Stimulated activated CD8-positive, alpha-beta memory T cell treated with anti-CD3 and anti-CD28 coated beads, Interleukin-12 subunit alpha, Interleukin-12 subunit beta, amount 100 ng/mL, for 24 hours (primary cell): ENCODE data around the gene FRAS1.
"Not testable (repeated sequence)": the region's sequence is repeated elsewhere in the genome, so short reads cannot be mapped to it uniquely, and the experiment has no call there.

Experiments
- DNase-seq: peaks from one replicate; pipeline ENCODE4 v3.0.0-alpha.2; 2020; ENCODE audit errors: extremely low read depth

FRAS1 gene

DNA sequence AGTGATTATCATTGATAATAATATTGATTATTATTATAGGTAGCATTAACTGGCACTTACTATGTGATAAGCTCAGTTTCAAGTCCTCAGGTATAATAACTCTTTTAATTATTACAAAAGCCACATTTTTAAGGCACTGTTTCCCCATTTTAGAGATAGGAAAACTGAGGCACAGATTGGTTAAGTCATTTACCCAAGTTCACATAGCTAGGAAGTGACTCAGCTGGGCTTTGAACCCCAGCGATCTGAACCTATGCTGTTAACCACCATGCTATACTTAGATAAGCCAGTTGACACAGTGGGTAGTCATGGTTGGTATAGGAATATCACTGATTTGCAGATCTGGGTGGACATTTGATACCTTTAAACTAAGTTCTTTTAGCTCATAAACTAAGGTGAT is 110.4 kb downstream of the FRAS1 start:
- no peak for DNase-seq

DNA sequence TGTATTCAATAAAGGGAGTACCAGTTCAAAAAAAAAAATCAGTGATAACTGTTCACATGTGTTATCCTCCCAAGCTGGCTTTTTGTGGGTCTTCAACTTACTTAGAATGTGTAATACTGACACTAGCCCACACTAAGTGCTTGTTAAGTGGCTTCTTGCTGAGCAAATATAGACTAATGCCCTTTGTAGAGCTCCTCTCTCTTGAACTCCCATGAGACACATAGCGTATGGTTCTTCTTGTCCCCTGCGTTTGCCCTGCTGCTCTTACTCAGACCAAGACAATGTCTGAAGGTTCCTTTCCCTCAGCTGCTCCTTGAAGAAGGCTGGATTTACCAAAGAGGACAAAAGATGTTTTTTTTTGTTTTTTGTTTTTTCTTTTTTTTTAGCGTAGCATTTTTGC is 110.9 kb downstream of the FRAS1 start:
- DNase-seq = no peak

DNA sequence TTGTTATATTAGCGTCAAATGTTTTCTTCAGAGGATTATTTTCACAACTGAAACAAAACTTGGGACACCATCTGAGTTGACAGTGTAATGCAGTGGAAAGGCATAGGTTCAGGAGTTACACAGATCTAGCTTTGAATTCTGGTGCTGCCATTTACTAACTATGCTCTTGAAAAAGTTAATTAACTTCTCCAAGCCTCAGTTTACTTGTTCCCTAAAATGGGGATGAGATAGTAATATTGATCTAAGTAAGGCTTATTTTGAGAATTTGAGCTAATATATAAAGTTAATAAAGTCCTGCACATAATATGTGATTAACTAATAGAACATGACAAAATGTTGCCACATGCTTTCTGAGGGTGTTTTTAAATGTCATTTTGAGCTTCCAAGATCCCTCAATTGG is 112.6 kb downstream of the FRAS1 start:
- DNase-seq = no peak

DNA sequence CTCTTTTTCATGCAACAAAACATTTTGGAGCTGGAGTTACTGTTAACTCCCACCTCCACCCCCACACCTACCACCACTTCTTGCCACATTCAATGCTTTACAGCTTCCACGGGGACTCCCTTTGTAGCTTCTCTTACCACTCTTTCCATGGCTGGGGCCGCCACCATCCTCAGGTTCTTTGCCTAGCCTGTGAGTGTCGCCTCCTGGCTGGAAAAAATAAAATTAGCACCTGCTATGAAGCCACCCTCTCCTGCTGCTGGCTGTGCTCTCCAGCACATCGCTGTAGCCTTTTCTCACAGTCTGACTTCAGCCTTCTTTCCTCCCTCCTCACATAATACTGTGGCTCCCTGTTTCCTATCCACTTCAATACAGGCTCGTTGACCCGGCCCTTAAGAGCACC is 114.4 kb downstream of the FRAS1 start:
- DNase-seq = no peak

DNA sequence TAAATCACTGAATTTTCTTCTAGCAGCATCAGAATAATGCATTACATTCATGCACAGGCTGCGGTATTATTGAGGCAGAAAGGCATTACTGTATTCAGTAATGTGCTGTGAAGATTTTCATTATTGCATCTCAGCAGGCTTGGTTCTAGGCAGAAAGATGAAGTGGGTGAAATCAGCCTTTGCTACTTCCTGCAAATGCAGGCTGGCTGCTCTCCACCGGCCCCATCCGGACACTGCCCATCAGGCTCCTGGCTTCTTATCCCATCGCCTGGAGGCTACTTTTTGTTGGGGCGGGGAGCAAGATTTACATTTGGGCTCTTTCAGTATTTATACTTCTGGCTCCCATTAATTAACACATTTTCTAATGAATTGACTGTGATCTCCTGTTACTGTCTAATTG is 117.8 kb downstream of the FRAS1 start:
- DNase-seq = no peak

DNA sequence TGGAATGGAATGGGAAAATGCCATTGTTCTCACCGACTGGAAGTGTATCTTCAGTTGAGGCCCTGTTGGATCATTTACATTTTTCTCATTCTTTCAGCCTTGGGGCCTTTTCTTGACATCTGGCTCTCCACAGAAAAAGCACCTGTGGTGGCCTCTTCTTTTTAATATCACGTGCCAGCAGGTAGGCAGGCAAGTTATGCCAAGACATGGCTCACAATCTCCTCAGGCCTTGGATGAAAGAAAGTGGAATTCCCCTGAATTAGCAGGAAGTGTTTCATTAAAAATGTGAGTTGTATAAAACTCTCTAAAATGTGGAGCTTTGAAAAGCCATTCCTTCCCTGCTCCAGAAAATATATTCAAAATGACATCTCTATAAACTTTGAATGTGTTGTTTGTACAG is 122.1 kb downstream of the FRAS1 start:
- DNase-seq = no peak

DNA sequence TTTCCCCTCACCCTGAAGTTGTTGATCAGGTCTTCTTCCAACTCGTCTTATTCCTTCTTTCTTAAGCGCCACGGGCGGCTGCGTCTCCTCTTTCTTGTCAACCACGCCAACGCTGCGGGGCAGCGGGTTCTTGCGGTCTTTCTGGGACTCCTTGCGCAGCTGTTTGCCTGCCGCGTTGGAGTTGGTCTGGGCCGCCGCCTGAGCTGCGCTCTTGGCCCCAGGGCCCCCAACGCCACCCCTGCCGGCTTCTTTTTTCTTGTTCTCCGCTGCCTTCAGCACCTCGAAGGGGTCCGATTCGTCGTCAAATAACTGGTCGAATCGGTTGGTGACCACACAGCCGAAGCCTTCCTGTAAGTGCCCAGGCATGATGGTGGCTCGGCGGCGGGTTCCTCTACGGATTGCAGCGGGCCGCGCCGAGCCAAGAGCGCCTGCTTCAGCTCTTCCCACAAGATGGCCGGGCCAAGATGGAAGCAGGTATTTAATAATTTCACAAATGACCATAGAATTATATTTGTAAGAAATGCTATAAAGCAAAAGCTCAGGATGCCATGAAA is 124.6 kb downstream of the FRAS1 start:
- not testable (repeated sequence) for DNase-seq

DNA sequence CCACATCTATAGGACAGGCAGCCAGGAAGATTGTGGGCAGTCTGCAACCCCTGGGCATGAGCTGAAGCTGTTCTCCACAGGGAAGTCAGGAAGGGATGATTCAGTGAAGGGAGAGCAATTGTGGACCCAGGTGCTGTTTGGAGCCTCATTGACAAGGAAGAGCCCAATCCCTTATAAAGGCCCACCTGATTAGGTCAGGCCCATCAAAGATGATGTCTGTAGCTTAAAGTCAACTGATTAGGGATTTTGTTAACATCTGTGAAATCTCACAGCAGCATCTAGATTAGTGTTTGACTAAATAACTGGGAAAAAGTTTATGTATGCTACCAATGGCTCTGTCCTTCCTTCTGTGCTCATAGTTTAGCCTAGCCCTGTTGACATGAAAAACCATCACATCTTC is 127.5 kb downstream of the FRAS1 start:
- DNase-seq = no peak

DNA sequence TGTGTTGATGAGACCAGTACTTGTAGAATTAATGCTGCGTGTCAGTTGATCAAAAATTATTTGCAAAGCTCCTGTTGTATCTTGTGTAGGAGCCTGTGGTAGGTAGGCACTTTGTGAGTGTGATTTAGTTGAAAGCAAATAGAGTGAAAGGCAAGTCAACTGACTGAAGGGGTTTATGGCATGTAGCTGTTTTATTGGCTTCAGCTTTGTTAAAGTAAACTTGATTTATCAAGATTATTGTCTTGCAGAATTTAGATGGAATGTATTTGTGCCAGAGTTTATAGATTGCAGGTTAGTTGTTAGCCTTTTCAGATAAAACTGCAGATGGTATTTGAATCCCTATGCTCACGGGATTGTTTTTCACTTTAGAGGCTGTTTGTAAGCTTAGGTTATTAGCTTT is 128.0 kb downstream of the FRAS1 start:
- DNase-seq = no peak

DNA sequence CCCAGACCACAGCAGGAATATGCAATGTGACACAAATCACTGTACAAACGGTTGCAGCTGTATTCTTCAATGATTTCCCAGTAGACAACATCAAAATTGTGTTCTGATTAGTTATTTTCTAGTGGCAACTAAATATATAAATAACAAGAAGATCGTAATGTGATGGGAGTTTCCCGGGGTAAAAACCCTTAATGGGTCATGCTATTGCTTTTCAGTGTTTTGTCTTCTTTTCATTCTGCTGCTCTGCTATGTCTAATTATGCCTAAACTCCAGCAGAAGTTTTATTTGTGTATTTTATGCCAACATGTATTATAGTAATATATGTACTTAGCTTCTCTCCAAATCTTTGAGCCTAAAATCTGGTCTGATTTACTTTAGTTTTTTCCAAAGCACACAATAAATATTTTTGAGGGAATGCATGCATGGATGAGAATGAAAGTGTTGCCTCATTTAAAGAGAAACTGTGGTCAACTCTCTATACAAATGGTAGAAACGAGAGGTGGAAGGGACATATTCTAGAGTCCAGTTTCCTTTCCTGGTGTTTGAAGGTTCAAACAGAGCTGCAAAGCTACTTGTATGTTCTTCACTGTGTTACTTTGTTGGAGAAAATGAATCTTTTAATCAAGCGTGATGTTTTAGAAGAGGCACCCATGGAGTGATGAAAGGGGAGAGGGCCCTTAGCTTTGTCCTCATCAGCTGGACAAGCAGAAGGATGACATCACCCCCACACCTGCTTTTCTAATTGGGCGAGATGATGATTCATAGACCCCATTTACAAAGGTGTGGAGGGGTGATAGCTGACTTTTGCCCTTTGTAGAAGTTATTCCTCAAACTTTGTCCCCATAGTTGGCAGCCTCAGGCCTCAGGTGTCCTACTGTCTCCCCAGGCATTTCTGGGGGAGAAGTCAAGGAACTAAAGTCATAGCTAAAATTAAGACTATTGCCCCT is 129.7 kb downstream of the FRAS1 start:
- DNase-seq = no peak

DNA sequence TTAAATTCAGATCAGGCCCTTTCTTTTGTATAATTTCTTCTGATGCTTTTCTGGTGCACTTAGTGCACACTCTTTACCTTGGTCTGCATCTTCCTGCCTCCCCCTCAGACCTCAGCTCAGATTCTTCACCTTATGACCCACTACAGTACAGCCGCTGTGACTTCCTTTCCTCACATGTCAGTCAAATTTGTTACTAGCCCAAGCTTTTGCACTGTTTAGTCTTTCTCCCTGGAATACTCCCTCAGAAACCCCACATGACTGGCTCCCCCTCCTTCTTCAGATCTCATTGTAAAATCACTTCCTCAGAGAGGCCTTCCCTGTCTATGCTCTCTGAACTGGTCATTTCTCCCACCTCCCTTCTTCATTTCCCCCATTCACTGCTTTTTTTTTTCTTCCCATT is 132.9 kb downstream of the FRAS1 start:
- no peak for DNase-seq

DNA sequence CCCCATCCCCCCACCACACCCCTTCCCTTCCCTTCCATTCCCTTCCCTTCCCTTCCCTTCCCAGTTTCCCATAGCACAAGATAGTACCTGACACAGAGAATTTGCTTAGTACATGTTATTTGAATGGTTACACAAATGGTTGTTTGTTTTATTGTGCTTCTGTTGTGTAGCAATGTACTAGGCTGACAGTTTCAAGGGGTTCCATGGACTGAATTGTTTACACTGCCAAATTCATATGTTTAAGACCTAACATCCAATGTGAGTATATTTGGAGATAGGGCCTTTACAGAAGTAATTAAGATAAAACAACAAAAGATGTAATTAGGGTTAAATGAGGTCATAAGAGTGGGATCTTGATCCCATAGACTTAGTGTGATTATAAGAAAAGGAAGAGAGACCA is 133.5 kb downstream of the FRAS1 start:
- no peak for DNase-seq

DNA sequence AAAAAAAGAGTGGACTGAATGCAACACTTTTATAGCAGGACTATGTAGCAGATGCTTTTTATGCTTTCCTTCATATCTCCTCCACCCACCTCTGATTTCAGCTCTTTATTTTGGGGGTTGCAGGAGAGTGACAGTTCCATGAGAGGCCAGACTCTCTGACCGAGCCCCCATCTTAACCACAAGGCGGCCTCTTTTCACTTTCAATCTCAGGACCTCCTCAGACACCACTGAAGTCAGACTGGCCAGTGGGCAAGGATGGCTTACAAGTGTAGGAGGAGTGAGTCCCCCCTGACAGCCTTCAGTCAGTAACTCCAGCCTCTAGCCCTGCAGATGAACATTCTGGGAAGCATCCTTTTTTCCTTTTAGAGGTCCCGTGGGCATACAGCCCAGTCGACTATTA is 140.8 kb downstream of the FRAS1 start:
- no peak for DNase-seq

DNA sequence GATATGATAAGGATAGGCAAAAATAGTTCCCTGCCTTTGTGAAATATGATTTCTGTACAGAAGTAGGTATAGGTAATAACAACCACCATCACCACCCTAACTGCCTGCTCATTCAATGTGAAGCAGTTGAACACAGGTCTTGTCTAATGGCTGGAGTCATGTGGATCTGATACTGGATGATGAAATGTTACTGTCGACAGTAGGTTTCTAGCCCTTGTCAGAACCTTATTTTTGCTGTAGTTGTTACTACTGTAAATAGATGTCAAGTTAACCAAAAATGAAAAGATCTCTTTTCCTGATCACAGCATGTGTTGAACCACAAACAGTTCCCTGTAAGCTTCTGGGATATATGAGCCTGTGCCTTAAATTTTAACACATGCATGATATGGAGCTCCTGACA is 142.9 kb downstream of the FRAS1 start:
- no peak for DNase-seq

DNA sequence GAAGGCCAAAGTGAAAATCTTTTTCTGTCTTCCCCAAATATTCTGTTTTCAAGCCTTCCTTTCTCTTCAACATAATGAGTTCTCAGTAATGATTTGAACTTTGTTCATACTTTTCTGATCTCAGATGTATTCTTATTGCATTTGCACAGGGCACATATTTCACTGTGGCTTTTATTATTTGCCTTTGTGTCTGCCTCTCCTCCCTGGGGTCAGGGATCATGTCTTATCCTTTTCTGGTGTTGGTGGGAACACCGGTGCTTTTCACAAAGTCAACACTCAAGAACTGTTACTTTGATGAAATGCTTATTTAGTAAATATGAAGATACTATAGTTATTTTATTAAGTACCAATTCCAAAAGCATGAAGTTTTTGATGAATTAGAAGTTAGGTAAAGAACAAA is 143.8 kb downstream of the FRAS1 start:
- no peak for DNase-seq

DNA sequence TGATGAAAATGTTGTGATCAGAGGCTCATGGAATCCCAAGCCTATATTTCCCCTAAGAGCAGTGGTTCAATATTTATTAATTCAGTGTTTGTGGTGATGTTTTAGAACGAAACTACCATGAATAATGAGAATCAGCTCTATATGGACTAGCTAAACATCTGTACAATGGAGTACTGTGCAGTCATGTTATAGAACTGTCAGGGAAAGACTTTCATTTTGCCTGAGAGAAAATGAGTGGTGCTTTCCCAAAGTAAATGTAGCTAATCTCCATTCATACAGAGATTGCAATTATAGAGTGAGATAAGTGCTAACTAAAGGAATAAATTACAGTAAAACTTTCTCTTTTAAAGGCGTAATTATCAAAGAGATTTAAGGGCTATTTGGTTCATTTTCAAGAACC is 147.1 kb downstream of the FRAS1 start:
- no peak for DNase-seq

DNA sequence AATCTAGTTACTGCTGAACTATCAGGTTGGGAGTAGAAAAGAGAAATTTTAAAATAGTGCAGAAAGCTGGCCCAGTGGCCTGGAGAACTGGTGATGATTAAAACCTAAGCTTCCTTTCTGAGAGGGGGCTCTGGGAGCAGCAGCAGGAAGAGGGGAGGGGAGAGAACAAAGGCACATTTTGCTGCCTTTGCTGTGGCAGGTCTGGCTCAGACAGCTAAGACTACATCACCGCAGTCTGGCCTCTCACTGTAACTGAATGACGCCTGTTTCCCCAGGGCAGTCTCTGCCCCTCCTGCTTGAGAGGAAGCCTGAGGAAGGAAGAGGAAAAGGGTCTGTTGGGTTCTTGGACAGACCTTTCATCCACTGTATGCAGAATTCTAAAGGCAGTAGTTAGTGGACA is 148.5 kb downstream of the FRAS1 start:
- no peak for DNase-seq

DNA sequence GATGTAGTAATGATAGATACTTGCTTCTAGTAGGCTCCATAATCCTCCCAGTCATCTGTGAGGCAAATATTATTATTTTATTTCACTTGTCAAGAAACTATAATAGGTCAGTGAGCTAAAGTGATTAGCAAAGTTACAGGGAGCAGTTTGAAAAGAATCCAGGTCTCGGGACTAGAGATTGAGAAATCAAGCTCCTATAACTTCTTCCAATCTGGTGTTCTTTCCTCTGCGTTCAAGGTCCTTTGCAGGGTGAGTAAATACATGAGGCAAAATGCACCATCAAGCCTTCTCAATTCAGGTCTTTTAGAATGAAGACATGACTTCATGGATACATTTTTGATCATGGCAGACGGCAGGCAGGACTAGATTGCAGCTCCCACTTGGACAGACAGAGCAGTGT is 150.4 kb downstream of the FRAS1 start:
- no peak for DNase-seq

DNA sequence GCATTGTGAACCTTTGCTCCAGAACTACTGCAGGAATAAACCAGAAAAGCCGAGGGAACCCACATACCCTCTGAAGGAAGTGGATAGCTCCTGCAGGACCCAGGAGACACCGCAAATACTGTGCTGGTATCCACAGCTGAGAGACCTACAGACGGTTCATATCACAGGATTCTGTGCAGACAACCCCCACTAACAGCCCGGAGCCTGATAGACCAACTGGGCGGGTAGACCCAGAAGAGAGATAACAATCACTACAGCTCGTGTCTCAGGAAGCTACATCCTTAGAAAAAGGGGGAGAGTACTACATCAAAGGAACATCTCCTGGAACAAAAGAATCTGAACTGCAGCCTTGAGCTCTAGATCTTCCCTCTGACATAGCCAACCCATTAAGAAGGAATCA is 150.8 kb downstream of the FRAS1 start:
- DNase-seq = no peak

DNA sequence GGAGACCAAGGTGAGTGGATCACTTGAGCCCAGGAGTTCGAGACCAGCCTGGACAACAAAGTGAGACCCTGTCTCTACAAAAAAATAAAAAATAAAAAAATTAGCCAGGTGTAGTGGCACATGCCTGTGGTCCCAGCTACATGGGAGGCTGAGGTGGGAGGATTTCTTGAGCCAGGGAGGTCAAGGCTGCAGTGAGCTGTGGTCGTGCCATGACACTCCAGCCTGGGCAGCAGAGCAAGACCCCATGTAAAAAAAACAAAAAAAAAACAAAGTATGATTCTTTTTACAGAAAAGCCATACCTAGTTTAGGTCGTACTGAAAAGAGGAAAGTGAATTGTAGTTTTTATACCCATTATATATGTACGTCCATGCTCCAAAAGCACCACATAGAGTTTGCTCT is 151.8 kb downstream of the FRAS1 start:
- DNase-seq = not testable (repeated sequence)

DNA sequence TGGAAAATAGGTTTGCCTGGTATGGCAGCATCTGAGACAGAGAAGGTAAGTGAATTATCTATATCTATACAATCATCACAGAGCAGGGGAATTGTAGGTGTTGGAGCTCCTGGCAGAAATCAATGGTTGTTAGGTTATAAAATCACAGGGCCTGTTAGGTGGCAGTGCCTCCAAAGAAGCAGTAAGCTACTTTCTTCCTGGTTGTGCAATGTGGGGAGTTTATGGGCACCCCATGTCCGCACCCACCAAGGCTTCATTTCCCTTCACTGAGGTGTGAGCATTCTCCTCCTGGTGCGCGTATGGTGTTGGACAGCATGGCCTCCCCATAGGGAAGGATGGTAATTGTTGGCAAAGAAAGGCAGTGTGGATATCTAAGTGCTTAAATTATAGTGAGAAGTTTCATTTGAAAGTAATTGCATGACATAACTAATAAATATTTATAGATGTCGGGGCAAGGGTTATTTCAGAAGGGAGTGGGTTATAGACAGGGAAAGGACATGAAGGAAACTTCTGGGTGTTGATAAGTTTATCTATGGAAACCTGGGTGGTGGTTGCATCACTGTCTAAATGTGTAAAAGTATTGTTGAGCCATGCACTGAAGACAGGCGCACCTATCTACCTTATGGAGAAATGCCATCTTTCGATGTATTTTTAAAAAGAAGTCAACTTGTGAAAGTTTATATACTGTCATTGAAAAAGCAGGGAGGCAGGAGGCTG is 153.7 kb downstream of the FRAS1 start:
- no peak for DNase-seq

DNA sequence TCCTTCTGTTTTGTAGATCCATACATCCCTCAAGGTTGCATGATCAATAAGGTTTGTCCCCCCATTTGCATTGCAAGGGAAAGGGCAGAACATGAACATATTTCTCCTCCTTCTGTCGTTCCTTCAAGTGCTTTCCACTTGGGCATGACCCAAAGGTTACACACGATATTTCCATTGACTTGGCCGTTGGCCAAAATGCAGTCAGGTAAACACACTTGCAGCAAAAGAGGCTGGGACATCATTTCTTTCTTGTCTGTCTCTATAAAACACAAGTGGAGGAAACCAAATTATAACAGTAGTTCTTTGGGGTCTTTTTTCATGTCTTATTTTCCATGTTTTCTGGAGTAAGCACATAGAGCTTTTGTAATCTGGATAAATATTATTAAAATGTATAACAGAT is 156.1 kb downstream of the FRAS1 start:
- DNase-seq = no peak

DNA sequence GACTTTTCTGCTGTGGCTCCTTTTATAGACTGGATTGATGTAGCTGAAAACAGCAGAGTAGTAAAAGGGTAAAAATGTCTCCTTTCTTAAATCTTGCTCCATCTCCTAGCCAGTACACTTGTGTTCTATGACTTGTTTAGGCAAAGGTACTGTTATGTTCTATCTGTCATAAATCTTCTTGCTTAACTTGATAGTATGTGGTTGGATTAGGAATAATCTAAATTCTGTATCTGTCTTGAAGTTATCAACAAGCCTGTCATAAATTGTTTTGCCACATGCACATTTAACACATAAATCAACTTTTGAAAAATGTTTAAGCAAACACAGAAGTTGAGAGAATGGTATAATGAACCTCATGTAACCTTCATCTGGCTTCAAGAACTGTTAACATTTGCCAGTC is 157.0 kb downstream of the FRAS1 start:
- no peak for DNase-seq
